Stimulated activated CD8-positive, alpha-beta memory T cell treated with anti-CD3 and anti-CD28 coated beads, Interleukin-7, amount 100 ng/mL, for 1 hour (primary cell): ENCODE results near the gene PDGFC.

Experiments used
- DNase-seq, 2 donors: peaks; one replicate each; pipeline ENCODE4 v3.0.0-alpha.2; 2020; ENCODE audit warnings: low read depth in 2 of 2

PDGFC gene

DNA sequence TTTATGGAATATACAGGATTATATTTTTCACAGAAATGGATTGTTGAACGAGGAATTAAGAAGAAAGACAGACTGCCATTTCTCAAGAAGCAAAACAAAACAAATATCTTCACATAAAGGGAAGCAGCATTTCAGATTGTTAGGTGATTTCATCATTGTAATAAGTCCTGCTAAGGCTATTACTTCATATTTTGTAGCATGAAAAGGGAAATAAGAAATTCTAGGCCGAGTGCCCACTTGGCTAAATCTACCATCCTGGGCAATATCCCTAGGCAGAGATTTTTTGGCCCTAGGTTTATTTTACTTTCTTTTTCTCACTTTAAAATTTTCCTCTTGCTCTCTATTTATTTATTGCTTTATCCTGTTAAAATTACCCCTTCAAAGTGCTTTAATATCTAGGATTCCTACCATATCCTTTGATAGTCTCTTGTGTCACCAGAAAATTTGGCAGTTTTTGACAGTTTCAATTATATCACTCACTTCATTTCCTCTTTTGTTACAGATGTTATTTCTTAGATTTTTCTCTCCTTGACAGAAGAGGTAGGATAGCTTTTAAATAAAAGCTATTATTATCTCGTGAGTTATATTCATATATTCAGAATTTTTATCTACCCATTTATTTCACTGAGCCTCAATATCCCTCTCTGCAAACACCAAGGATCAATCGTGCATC, 142.3 kb downstream of the PDGFC start:
- no peak for DNase-seq

DNA sequence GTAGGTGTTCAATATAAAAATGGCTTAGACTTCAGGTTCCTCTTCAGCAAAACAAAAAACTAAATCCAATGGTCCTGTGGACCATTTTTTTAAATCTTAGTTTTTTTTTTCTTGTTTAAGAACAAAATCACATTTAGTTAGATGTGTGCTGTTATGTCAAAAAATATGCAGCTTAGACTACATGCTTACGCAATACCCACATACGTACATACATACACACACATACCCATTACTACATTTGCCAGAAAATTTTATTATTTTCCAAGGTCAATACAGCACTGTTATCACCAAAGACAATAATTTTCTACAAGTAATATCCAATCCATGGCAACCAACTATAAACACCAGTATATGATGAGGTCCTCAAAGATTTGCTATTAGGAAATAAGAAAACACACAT, 144.1 kb downstream of the PDGFC start:
- no peak for DNase-seq

DNA sequence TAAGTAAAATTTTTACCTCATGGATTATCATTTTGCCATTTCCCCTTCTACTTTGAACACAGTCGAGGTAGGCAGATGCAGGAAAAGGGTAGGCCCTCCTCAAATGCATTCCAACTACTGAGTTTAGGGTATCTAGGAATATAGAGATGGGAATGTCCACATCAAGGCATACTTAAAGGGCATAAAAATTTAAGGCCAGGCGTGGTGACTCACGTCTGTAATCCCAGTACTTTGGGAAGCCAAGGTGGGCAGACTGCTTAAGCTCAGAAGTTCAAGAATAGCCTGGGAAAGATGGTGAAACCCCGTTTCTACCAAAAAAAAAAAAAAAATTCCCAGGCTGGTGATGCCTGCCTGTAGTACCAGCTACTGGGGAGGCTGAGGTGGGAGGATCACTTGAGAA, 146.5 kb downstream of the PDGFC start:
- no peak for DNase-seq

DNA sequence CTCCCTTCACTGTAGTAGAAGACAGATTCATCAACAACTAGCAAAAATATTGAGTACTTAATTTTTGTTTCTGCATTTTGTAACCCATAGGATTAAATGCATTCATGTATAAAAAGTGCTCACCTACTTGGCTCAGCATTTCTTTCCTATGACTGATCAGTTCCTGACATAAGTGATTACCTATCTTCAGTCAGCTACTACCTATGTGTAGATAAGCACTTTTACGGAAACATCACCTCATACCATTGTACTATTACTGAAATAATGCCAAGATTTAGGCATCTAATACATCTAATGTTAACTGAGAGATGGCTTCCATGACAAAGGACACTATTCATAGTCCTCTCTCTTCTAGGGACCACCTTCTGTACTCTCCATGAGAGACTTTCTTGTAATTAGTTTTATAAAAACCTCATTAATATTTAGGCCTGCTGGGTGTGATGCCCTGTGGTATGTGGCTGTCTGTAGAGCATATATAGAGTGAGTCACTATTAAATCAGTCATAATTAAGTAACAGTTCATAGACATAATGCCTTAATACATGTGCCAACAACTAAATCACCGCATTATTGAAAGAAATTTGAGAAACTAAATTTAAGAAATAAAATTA, 147.0 kb downstream of the PDGFC start:
- no peak for DNase-seq

DNA sequence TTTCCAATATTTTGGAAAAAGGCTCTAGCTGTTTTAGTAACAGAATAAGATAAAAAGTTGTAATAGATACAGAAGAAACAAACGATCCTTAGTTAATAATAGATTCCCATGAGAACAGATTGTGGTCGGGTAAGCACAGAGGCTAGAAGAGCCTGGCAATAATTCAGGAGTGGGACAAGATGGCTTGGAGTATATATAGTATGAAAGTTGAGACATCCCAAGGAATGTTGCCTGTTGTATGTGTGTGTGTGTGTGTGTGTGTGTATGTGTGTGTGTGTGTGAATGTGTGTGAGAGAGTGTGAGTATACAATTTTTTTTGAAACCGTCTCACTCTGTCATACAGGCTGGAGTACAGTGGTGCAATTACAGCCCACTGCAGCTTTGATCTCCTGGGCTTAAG, 150.7 kb downstream of the PDGFC start:
- DNase-seq: no peak

DNA sequence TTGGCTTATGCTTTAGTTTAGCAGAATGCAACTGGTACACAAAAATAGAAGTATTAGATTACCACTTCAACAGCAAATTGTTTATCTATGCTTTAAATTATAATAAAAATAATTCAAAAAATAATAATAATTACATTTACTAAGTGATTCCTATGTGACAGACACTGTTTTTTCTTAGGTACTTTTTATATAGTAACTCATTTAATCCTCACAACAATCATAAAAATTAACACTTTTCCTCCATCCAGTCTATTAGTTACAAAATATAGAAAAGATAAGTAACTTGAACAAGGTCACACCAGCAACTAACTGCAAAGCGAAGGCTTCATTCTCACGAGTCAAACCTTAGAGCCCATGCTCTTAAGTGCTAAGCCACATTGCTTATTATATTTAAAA, 155.2 kb downstream of the PDGFC start:
- DNase-seq: no peak

DNA sequence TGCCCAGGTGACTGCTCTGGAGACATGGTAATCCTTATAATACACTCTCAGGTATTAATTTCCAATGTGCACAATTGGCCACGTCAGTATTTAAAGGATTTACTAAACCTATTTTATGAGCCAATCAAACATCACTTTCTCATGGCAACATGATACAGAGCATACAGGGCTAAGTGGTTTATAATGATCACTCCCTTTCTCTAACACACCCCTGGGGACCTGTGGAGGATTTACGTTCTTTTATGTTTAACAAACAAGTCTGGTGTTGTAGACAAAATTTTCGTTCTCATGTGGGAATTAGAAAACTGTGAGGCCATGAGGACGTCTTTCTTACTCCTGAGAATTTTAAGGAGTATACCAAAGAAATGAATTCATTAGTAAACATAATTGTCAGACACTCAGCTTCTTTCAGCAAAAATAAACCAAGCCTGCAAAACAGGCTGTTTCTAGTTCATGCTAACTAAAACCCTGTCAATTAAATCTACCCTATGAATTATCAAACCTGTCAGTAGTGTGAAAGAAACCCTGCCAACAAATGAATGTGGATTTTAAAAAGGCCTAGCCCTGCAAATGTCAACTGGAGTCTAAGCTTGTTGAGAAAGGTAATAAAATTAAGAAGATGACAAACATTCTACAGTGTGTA, 155.8 kb downstream of the PDGFC start:
- no peak for DNase-seq

DNA sequence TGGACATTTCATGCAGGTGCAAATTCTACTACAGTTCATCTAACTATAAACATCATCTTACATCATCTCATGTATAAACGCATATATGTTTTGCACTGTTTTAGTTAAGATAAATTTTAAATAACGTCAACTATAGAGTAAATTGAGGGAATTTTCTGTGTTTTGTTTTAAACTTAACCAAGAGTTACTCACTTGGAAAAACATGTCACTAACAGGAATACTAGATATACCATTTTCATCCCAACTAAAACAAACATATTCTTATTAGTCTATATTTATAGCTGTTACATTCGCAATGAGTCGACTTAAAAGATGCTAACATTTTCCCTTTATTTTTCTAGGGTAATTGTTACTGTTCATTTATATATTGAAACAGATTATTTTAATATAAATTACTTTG, 159.6 kb downstream of the PDGFC start:
- DNase-seq: no peak

DNA sequence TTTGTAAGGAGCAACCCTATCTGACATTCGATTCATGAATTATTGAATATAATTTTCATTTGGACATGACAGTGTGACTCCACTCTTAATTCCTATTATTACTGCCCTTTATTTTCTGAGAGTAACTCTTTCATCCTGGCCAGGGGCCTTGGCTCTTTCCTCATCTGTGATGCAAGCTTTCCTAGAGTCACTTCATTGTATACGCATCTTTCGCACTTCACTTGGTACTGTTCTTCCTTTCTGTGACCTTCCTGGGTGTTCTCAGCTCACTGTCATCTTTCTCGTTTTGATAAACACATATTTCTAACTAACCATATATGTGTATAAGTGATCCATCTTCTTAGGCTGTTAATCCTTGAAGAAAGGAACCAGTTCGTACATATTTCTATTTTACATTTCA, 160.3 kb downstream of the PDGFC start:
- DNase-seq: no peak

DNA sequence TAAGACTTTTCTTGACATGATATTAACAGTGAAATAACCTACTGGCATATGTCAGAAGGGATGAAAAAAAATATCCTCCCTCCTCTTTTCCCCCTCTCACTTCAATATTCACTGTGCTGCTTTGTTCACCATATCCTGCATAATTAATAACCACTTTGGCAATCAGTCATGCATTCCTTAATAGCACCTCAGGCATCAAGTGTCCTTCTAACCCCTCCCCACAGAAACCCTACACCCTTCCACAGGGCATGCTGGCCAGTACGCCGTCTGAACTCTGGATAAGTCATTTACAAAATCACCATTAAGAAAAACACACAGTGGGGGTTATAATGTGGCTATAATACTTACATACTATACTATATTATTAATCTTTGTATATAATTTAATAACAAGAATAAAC, 165.9 kb downstream of the PDGFC start:
- DNase-seq: no peak

DNA sequence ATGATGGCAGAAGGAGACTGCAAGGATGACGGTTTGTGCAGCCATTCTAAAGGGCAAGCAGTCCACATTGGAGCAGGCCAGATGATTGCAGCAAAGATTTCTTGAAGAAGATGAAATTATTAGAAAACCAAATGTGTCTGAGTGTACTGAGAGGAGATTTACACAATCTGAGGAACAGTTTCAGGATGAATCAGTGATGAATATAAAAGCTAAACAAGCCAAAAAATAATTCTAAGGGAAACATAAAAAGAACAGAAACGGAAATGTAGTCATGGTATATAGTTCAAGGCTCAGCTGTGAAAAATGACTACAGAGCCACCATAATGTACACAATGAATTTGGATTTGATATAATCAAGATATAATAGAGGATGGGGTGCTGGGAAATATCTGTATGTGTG, 168.5 kb downstream of the PDGFC start:
- no peak for DNase-seq

DNA sequence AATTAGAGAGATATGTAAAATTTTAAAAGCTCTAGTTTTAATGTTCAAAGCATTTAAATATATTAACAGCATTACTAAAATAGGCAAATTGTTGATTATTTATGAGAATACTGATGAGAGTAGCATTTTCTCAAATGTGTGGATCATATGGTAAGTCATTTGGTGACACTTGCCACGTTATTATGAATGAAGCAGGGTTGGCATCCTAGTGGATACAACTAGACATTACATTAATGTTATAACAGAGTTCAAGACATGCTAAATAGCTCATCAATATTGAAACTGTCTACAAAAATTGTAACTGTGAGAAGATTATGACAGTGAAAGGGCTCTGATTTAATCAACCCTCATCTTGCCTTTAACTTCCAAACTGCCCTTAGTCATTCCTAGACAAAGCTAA, 171.1 kb downstream of the PDGFC start:
- no peak for DNase-seq

DNA sequence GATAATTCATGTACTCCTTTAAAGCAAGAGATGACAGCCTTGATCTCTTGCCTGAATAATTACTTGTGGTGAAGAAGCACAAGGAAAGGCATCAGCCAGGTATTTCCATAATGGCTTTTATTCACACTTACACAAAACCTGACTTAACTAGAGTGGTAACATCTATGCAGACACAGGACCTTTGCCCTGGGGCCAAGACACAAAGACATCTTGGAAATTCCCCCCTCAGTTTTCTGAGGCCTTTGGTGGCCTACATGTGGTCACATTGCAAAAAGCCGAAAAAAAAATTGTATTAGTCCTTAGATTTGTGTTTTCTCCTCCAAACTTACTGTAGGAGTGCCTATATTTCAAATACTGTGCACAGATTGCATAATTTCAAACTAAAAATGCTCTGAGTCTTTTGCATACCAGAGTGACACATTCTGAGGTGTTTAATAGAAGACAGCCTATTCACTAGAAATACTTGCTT, 172.4 kb downstream of the PDGFC start:
- DNase-seq: no peak

DNA sequence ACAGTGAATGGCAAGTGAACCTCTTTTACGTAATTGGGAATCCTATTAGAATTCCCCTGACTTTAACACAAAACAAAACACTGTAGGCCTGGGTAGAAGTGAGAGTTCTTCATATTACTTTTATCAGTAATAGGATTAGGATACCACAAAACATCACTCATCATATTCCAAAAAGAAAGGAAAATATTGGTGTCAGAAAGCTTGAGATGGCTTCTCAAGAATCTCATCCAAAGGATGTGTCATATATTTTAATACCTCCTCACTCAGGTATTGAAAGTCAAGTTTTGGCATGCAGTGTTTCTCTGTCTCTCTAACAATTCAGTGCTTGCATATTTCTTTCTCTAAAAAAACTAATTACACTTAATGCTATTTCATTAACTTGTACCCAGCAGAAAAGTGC, 173.2 kb downstream of the PDGFC start:
- DNase-seq: no peak

DNA sequence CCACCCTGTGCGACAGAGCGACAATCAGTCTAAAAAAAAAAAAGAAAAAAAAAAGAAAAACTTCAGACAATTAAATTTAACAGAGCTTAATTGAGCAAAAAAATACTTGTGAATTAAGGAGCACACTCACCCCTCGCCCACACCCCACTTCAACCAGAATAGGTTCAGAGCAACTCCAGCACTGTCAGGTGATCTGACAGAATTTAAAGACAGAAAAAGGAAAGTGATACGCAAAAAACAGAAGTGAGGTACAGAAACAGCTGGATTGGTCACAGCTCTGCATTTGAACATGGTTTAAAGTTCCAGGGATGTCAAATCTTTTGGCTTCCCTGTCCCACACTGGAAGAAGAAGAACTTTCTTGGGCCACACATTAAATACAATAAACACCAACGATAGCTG, 174.4 kb downstream of the PDGFC start:
- no peak for DNase-seq

DNA sequence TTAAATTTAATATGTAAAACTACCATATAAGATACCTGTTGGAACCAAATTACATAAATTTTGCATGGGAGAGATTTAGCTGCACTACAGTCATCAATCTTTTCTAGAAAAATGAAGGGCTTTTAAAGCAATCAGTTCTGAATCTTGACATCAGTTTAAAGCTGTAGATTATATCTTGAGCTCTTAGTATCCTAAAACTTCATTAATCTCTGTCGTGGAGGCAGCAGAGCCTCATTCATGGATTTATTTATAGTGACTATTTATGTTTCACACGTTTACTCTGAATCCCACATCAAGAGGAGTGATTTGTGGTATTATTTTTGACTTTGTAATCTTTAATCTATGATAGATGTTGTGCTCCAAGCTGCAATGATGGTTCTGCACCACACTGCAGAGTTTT, 175.9 kb downstream of the PDGFC start:
- DNase-seq: no peak

DNA sequence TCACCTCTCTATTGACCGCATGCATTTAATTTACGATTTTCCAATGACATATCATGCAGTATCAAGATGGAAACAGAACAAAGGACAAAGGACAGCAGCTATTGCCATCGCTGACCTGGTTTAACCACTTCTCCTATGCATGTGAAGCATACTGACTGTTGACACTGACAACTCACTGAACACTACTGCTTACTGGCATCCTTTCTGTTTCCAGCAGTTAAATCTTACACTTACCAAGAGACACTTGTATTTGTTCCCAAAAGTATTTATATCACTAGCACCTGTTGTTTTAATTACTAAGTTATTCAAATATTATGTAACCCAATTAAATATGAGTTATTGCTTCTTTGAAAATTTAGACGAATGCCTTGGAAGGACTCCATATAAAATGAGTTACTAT, 176.7 kb downstream of the PDGFC start:
- DNase-seq: no peak

DNA sequence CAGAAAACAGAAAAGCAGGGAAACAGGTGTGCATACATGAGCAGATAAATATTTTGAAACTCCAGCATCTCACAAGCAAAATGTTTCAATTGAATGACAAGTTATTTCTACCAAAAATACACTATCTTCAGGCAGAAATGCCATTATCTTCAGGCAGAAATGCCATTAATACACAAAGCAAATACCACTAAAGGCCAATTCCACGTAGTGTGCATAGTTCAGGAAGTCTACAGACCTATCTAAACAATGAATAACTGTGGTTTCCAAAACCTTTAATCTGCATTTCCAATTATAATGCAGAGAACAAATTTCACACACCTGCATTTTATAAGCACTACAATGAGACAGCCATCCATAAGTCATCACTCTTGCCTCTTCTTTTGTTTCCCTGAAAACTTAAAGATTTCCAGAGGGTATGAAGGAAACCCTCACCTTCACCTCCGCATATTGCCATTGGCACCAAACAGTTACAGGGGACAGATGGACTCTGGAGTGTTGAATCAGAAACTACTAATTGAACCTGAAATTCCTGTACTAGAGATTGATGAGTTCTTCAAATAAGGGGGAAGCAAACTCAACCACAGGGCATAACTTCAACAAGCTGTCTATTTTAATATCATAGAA, 179.0 kb downstream of the PDGFC start:
- DNase-seq: no peak

DNA sequence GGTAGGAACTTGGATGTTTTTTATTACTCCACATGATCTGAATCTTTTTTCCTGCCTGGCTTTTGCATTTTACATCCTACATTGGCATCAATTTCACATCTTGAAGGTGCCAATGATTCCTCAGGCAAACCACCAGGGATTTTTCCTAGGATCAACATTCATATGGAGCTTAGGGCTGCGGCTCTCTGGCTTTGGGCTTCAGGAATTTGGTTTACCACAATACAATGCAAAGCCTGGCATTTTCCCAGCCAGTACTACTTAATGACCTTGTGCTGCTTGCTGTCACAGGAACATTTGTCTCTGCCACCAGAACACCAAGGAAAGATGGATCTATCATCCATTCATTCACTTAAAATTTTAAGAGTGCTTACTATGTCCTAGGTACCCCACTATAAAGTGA, 180.7 kb downstream of the PDGFC start:
- no peak for DNase-seq

DNA sequence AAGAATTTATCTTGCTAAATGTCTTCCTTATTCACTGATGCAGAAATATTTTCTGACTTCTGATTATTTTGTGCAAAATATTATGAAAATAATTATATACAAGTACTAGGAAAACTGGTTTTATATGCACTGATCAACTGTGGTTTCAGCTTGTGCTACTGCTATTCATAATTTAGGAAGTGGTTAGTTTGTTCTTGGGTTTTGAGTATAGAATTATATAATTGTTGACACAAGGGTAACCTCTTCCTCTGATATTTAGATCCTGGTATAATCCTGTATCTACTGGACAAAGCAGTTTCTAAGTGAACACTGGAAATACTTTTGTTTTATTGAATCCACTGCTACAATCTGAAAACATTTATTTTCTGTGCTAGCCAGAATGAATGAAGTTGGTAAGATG, 182.8 kb downstream of the PDGFC start:
- DNase-seq: no peak

DNA sequence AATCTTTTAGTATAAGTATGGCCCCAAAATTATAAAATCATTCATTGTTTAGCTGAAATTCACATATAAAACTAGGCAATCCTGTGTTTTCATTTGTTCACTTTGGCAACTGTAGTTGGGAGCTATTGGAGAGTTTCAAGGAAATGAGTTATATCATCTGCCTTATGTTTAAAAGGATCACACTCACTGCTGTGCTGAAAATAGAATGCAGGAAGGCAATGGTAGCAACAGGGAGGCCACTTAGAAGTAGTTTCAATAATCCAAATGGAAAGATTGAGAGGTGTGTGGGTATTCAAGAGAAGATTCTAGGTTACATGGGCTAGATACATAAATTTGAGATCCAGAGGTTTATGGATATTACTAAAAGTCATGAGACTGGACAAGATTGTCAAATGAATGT, 184.9 kb downstream of the PDGFC start:
- DNase-seq: no peak

DNA sequence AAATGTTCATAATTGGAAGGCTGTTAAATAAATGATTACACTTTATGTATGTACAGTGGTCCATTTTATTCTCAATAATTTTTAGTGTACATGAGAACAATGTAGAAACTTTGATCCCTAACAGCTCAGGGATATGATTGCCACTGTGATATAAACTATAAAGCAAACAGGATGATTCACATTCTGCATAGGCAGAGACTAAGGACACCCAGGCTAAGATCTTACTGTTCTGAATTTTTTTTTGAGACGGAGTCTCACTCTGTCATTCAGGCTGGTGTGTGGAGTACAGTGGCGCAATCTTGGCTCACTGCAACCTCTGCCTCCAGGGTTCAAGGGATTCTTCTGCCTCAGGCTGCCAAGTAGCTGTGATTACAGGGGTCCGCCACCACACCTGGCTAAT, 186.6 kb downstream of the PDGFC start:
- no peak for DNase-seq

DNA sequence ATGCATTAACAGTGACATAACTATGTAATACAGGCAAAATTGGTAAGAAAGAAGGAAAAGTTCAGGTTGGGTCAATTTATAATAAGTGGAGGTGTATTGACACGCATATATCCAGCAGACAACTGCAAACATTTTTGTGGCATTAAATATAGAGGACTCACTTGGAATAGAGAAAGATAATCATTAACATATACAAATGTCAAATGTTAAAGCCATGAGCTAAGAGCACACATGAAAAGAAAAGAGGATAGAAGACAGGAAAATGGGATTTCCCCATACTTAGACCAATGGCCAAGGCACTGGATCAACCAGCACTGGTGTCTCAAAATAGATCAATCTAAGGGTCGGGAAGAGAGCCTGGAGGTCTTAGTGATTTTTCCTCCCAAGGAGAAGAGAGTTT, 187.6 kb downstream of the PDGFC start:
- no peak for DNase-seq
